Neuronal stem cell (in vitro differentiated cells): Measurements from ENCODE around the gene AUTS2.

ENCODE experiments used
- DNase-seq: peaks from one replicate; pipeline ENCODE4 v3.0.0-alpha.2; 2013; ENCODE audit warnings: low spot score
- H2AFZ ChIP-seq: one replicate; pipeline ENCODE4 v1.6.1; 2013; ENCODE audit warnings: mild to moderate bottlenecking, low read length, inconsistent platforms
- H2AK5ac ChIP-seq: 2 replicates; pipeline ENCODE4 v1.6.1; 2013; ENCODE audit warnings: low read depth, mild to moderate bottlenecking, inconsistent platforms, low read length, moderate library complexity, mixed read lengths
- H2BK120ac ChIP-seq: 2 replicates; pipeline ENCODE4 v1.6.1; 2013; ENCODE audit warnings: low read depth, mild to moderate bottlenecking, inconsistent platforms, low read length, moderate library complexity, mixed read lengths
- H2BK12ac ChIP-seq: one replicate; pipeline ENCODE4 v1.6.1; 2013; ENCODE audit warnings: low read length, inconsistent platforms
- H2BK15ac ChIP-seq: 2 replicates; pipeline ENCODE4 v1.6.1; 2013; ENCODE audit warnings: mild to moderate bottlenecking, low read length, inconsistent platforms, mixed read lengths
- H2BK5ac ChIP-seq: one replicate; pipeline ENCODE4 v1.6.1; 2013; ENCODE audit warnings: inconsistent platforms, mild to moderate bottlenecking, low read length, moderate library complexity
- H3K14ac ChIP-seq: one replicate; pipeline ENCODE4 v1.6.1; 2013; ENCODE audit warnings: low read length, inconsistent platforms
- H3K18ac ChIP-seq: 2 replicates; pipeline ENCODE4 v1.6.1; 2013; ENCODE audit warnings: low read length, inconsistent platforms
- H3K23ac ChIP-seq: 2 replicates; pipeline ENCODE4 v1.6.1; 2013; ENCODE audit warnings: low read depth, mild to moderate bottlenecking, mixed read lengths, low read length, inconsistent platforms; ENCODE audit not compliant: poor library complexity
- H3K27ac ChIP-seq: replicated peaks from 3 replicates; pipeline ENCODE4 v1.5.1; 2013; ENCODE audit warnings: low read length, inconsistent platforms
- H3K27me3 ChIP-seq, 3 experiments: 2 replicates each; pipeline ENCODE4 v1.6.1; 2013; ENCODE audit warnings: low read length in 3 of 3, mild to moderate bottlenecking in 2 of 3, inconsistent platforms in 1 of 3, low read depth in 1 of 3, mixed read lengths in 1 of 3, moderate library complexity in 1 of 3; ENCODE audit not compliant: control insufficient read depth in 3 of 3, insufficient read depth in 3 of 3
- H3K36me3 ChIP-seq, 2 donors: replicated peaks in 1 of 2; 2 replicates each; pipeline ENCODE4 v1.6.1; 2013; ENCODE audit warnings: low read length in 2 of 2; ENCODE audit not compliant: control insufficient read depth in 2 of 2, insufficient read depth in 2 of 2
- H3K4ac ChIP-seq: 2 replicates; pipeline ENCODE4 v1.6.1; 2013; ENCODE audit warnings: inconsistent platforms, mild to moderate bottlenecking, low read length, moderate library complexity
- H3K4me1 ChIP-seq, 2 donors: 1 replicate in 1 of 2; 2 replicates in 1 of 2; pipeline ENCODE4 v1.6.1; 2013; ENCODE audit warnings: low read length in 2 of 2, low read depth in 1 of 2; ENCODE audit not compliant: control insufficient read depth in 2 of 2, insufficient read depth in 1 of 2
- H3K4me2 ChIP-seq: one replicate; pipeline ENCODE4 v1.6.1; 2013; ENCODE audit warnings: mild to moderate bottlenecking, low read length, inconsistent platforms; ENCODE audit not compliant: insufficient read depth, poor library complexity, severe bottlenecking
- H3K4me3 ChIP-seq, 2 donors: 2 replicates each; pipeline ENCODE4 v1.5.1; 2013; ENCODE audit warnings: low read length in 2 of 2, mild to moderate bottlenecking in 2 of 2, inconsistent platforms in 1 of 2, moderate library complexity in 1 of 2
- H3K79me1 ChIP-seq: one replicate; pipeline ENCODE4 v1.6.1; 2013; ENCODE audit warnings: low read depth, mild to moderate bottlenecking, inconsistent platforms, low read length, moderate library complexity
- H3K9ac ChIP-seq: one replicate; pipeline ENCODE4 v1.6.1; 2013; ENCODE audit warnings: mild to moderate bottlenecking, low read depth, low read length, inconsistent platforms; ENCODE audit not compliant: poor library complexity
- H3K9me3 ChIP-seq, 2 donors: replicated peaks in 1 of 2; 2 replicates each; pipeline versions ENCODE3 to v1.6.1; 2013; ENCODE audit warnings: low read length in 2 of 2, mild to moderate bottlenecking in 2 of 2, inconsistent platforms in 1 of 2, low read depth in 1 of 2, mixed read lengths in 1 of 2, moderate library complexity in 1 of 2; ENCODE audit not compliant: control insufficient read depth in 2 of 2, insufficient read depth in 1 of 2
- H4K8ac ChIP-seq: one replicate; pipeline ENCODE4 v1.6.1; 2013; ENCODE audit warnings: low read depth, mild to moderate bottlenecking, inconsistent platforms, low read length, moderate library complexity
- H4K91ac ChIP-seq: one replicate; pipeline ENCODE4 v1.6.1; 2013; ENCODE audit warnings: low read length, low read depth, mild to moderate bottlenecking, inconsistent platforms; ENCODE audit not compliant: poor library complexity
- WGBS, 2 donors: extraction: QIAGEN DNeasy Blood & Tissue Kit; methylation state at CpG; one replicate each; pipeline ENCODE4 v1.1.7; 2013; ENCODE audit warnings: missing lambda C conversion rate in 2 of 2, mixed read lengths in 1 of 2; ENCODE audit not compliant: insufficient read length in 2 of 2, insufficient replicate concordance in 1 of 2; ENCODE audit errors: extremely low coverage in 2 of 2; 5-methylcytosine and 5-hydroxymethylcytosine counted together

AUTS2 gene

GRCh38 chr7:69746383-69746782 is 148.1 kb downstream of the AUTS2 start:
- Histone ChIP-seq H2BK5ac (no peak overlapping the region), H3K27ac (no peak overlapping the region), H2BK120ac (no peak overlapping the region), H3K14ac (no peak overlapping the region), H3K9me3 (no peaks in the 10 kb centered on the region), H2BK15ac (no peak overlapping the region), H3K4me1 (peaks cover 11 to 14% of the 10 kb centered on the region in 2 donors), H2AFZ (no peak overlapping the region), H3K79me1 (peaks cover 2% of the 10 kb centered on the region), H3K36me3 (no peaks in the 10 kb centered on the region), H4K8ac (no peak overlapping the region), H3K27me3 (no peaks in the 10 kb centered on the region), H2BK12ac (no peak overlapping the region), H2AK5ac (no peak overlapping the region), H3K4me3 (no peak overlapping the region), H3K23ac (no peak overlapping the region), H3K4ac (no peak overlapping the region), H3K9ac (no peak overlapping the region), H3K4me2 (no peak overlapping the region), H4K91ac (no peak overlapping the region), H3K18ac (no peak overlapping the region)
- DNase-seq = no peak
- WGBS, 2 donors = no CpG with 5 or more reads among the region's 3 CpGs

- Histone ChIP-seq H3K23ac (no peak overlapping the region), H3K36me3 (no peaks in the 10 kb centered on the region), H3K14ac (no peak overlapping the region), H3K4me3 (no peak overlapping the region), H4K8ac (no peak overlapping the region), H3K27ac (no peak overlapping the region), H2AFZ (no peak overlapping the region), H3K79me1 (peaks cover 2% of the 10 kb centered on the region), H3K4ac (no peak overlapping the region), H2BK120ac (no peak overlapping the region), H2BK12ac (no peak overlapping the region), H2AK5ac (no peak overlapping the region), H4K91ac (no peak overlapping the region), H3K4me1 (peaks cover 11 to 14% of the 10 kb centered on the region in 2 donors), H3K18ac (no peak overlapping the region), H3K9me3 (no peaks in the 10 kb centered on the region), H3K4me2 (no peak overlapping the region), H3K27me3 (no peaks in the 10 kb centered on the region), H2BK5ac (no peak overlapping the region), H2BK15ac (no peak overlapping the region), H3K9ac (no peak overlapping the region)
- no peak for DNase-seq
- no CpG with 5 or more reads among the region's 2 CpGs for WGBS, 2 donors
Observed at GRCh38 chr7:69747144-69747543, 148.9 kb downstream of the AUTS2 start.

- Histone ChIP-seq H3K18ac (no peak overlapping the region), H2AFZ (no peak overlapping the region), H3K4me3 (no peak overlapping the region), H3K27me3 (no peaks in the 10 kb centered on the region), H2AK5ac (no peak overlapping the region), H3K27ac (no peak overlapping the region), H4K8ac (no peak overlapping the region), H3K9ac (no peak overlapping the region), H3K23ac (no peak overlapping the region), H2BK120ac (no peak overlapping the region), H3K79me1 (peaks cover 2% of the 10 kb centered on the region), H3K9me3 (no peaks in the 10 kb centered on the region), H2BK12ac (no peak overlapping the region), H2BK5ac (no peak overlapping the region), H2BK15ac (no peak overlapping the region), H3K4me1 (peaks cover 11 to 14% of the 10 kb centered on the region in 2 donors), H3K4ac (no peak overlapping the region), H4K91ac (no peak overlapping the region), H3K4me2 (no peak overlapping the region), H3K14ac (no peak overlapping the region), H3K36me3 (no peaks in the 10 kb centered on the region)
- DNase-seq = no peak
Observed at GRCh38 chr7:69748530-69748929, 150.3 kb downstream of the AUTS2 start.

GRCh38 chr7:69749372-69749979 is 151.2 kb downstream of the AUTS2 start:
- WGBS, 2 donors = no CpG with 5 or more reads among the region's 7 CpGs
- Histone ChIP-seq H3K79me1 (peaks cover 2% of the 10 kb centered on the region), H3K27ac (no peak overlapping the region), H3K4ac (no peak overlapping the region), H3K4me1 (peaks cover 13 to 14% of the 10 kb centered on the region in 2 donors), H2AK5ac (no peak overlapping the region), H2AFZ (no peak overlapping the region), H3K36me3 (no peaks in the 10 kb centered on the region), H3K9ac (no peak overlapping the region), H3K18ac (no peak overlapping the region), H2BK5ac (no peak overlapping the region), H3K4me3 (no peak overlapping the region), H4K91ac (no peak overlapping the region), H2BK120ac (no peak overlapping the region), H3K23ac (no peak overlapping the region), H3K27me3 (no peaks in the 10 kb centered on the region), H3K14ac (no peak overlapping the region), H2BK15ac (no peak overlapping the region), H2BK12ac (no peak overlapping the region), H4K8ac (no peak overlapping the region), H3K9me3 (no peaks in the 10 kb centered on the region), H3K4me2 (no peak overlapping the region)
- no peak for DNase-seq
